Tibial nerve (tissue), 3 donors: ENCODE results near the gene SRP72.

Source experiments
- CTCF ChIP-seq, 5 experiments: fragments of 200-600 bp in 3 of 5; fragments of 450-650 bp in 2 of 5; sonication (generic) in 3 of 5; IDR thresholded peaks; one replicate each; pipeline ENCODE4 v1.5.1; 2016 to 2019; ENCODE audit warnings: antibody characterized with exemption in 5 of 5, mild to moderate bottlenecking in 3 of 5, moderate library complexity in 2 of 5
- POLR2A ChIP-seq, 2 donors: fragments of 450-650 bp; IDR thresholded peaks; one replicate each; pipeline ENCODE4 v1.6.1; 2017; ENCODE audit warnings: antibody characterized with exemption in 2 of 2, mild to moderate bottlenecking in 2 of 2, moderate library complexity in 2 of 2

DNA sequence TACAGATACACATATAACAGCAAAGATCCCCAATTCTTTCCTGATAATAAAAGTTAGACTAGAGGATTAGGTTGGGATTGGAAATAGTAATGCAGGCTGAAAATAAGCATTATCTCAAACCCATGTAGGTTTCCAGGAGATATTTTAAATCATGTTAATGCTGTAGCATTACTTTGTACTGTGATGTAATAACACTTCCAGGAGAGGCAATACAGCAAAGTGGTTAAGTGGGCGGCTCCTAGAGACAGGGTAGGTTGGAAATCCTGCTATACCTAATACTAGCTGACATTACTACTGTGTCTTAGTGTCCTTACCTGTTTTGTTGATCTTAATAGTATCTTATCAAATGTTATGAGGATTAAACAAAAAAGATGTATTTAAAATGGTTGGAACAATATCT, 21.7 kb upstream of the SRP72 start:
- TF ChIP-seq CTCF (IDR thresholded peaks at IDR 0.05) (no peak), POLR2A (IDR thresholded peaks at IDR 0.05) (no peak)
